Ectodermal cell (in vitro differentiated cells): ENCODE measurements around the gene CD6.

Source experiments
- H3K27ac ChIP-seq: 2 replicates; pipeline ENCODE4 v1.7.0; 2013; ENCODE audit warnings: mild to moderate bottlenecking, low read depth, low read length; ENCODE audit not compliant: insufficient read depth, poor library complexity, severe bottlenecking
- H3K27me3 ChIP-seq: 2 replicates; pipeline ENCODE4 v1.7.0; 2013; ENCODE audit warnings: mild to moderate bottlenecking, low read length; ENCODE audit not compliant: insufficient read depth, control insufficient read depth, poor library complexity, severe bottlenecking
- H3K36me3 ChIP-seq: one replicate; pipeline ENCODE4 v1.7.0; 2013; ENCODE audit warnings: low read length; ENCODE audit not compliant: control insufficient read depth, insufficient read depth
- H3K4me1 ChIP-seq: one replicate; pipeline ENCODE4 v1.7.0; 2013; ENCODE audit warnings: low read length; ENCODE audit not compliant: control insufficient read depth, insufficient read depth
- H3K4me3 ChIP-seq: 2 replicates; pipeline ENCODE4 v1.7.0; 2013; ENCODE audit warnings: low read depth, low read length, control low read depth; ENCODE audit not compliant: insufficient read depth
- H3K9me3 ChIP-seq: 2 replicates; pipeline ENCODE4 v1.7.0; 2013; ENCODE audit warnings: mild to moderate bottlenecking, low read length, moderate library complexity; ENCODE audit not compliant: control insufficient read depth
- WGBS, 2 experiments: methylation state at CpG; one replicate each; pipeline ENCODE4 v1.1.7; 2013; ENCODE audit warnings: missing lambda C conversion rate in 2 of 2; 5-methylcytosine and 5-hydroxymethylcytosine counted together

Gene CD6

GRCh38 chr11:61018059-61018458 lies 46.6 kb downstream of the CD6 start:
- Histone ChIP-seq H3K4me3 (no peak overlapping the region), H3K4me1 (peaks cover 9% of the 10 kb centered on the region), H3K27ac (no peak overlapping the region), H3K27me3 (peaks cover 10% of the 10 kb centered on the region), H3K9me3 (no peaks in the 10 kb centered on the region), H3K36me3 (no peaks in the 10 kb centered on the region)
- 89 to 91% methylated on average over 7 of the region's 7 CpGs for WGBS, 2 experiments

DNA sequence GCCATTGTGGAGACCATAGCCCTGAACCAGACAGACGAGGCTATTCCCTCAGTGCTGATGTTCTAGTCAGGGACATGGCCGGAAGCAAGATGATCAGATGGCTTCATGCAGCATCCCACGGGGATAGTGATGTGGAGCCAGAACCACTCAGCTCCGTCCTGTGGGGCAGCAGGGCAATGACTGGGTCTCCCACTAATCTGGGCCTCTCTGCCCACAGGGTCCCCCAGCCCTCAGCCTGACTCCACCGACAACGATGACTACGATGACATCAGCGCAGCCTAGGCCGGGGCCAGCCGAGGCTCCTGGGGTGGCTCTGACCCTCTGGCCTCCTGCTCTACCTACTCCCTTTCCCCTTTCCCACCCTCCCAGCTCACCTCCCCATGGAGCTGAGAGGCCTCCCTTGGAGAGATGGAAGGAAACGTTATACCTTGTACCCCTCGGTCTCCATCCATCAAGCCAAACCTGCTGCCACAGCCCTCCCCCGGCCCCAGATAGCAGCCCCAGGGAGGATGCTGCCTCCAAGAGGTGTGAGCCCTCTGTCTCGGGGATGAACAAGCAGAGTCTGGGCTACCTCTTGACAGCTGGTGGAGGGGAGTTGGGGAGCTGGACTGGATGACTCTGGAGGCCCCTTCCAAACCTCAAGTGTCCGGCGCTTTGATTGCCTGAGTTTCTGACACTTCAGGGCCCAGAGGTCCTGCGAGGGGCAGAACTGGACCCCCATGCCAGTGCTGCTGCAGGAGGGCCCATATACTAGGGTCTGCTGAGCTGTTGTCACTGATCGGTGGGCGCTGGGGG lies 47.8 kb downstream of the CD6 start:
- Histone ChIP-seq H3K9me3 (no peaks in the 10 kb centered on the region), H3K27ac (no peak overlapping the region), H3K27me3 (peaks cover 5% of the 10 kb centered on the region), H3K36me3 (no peaks in the 10 kb centered on the region), H3K4me1 (peaks cover 9% of the 10 kb centered on the region), H3K4me3 (no peak overlapping the region)
- 89 to 91% methylated on average over 19 of the region's 19 CpGs for WGBS, 2 experiments

DNA sequence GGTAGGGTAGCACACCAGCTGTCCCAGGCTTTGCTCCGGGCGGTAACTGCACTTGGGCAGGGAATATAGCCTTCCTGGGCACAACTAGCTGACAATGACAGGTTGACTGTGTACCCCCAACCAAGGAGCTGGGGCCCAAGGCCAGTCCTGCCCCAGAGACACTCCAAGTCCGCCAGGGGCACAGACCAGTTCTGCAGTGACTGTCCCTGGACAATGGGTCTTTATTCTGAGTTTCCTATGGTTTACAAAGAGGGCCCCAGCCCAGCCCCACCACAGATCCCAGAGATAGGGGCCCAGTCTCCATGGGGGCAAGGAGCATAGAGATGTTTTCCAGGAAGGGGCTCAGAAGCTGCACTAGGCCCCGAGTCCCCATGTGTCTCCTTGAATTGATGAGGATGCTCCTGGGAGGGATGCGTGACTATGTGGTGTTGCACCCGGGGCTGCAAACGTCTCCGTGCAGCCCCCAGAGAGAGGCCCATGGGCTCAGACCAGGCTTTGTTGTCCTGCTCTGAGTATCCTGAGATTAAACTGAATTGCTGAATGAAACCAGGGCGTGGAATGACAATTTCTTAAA lies 48.4 kb downstream of the CD6 start:
- H3K9me3 ChIP-seq, result no peaks in the 10 kb centered on the region
- H3K4me1 ChIP-seq, result peaks cover 9% of the 10 kb centered on the region
- H3K36me3 ChIP-seq, result no peaks in the 10 kb centered on the region
- no peak overlapping the region for H3K4me3 ChIP-seq
- WGBS, 2 experiments, result 92 to 96% methylated on average over 9 of the region's 9 CpGs
- H3K27ac ChIP-seq, result no peak overlapping the region
- H3K27me3 ChIP-seq, result peaks cover 5% of the 10 kb centered on the region

- peaks cover 5% of the 10 kb centered on the region for H3K27me3 ChIP-seq
- H3K9me3 ChIP-seq, result no peaks in the 10 kb centered on the region
- WGBS, 2 experiments, result 93 to 95% methylated on average over 10 of the region's 10 CpGs
- H3K4me1 ChIP-seq, result peaks cover 9% of the 10 kb centered on the region
- H3K36me3 ChIP-seq, result no peaks in the 10 kb centered on the region
- no peak overlapping the region for H3K4me3 ChIP-seq
- H3K27ac ChIP-seq, result no peak overlapping the region
Measured at GRCh38 chr11:61020551-61021235, 49.2 kb downstream of the CD6 start.

DNA sequence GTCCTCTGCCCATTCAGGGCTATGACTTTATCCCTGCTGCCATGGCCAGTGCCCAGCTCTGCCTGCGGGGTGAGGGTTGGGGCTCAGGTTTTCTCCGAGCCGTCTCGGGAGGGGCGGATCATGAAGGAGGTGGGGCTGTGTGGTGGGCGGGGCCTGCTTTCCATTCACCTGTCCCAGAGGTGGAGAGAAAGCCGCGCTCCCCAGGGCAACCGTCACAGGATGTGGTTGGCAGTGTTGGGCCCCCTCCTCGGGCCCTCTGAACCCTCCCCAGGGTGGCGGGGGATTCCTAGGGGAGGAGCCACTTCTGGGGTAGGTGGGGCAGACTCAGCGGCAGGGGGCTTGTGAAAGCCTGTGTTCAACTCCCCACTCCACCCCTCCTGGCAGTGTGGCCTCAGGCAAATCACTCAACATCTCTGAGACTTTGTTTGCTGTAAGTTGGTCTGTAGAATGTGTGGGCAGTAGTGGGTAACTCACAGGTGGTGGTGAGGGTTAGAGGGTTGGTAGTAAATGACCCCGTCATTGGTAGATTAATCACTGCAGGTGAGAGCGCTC lies 50.3 kb downstream of the CD6 start:
- Histone ChIP-seq H3K27ac (no peak overlapping the region), H3K4me1 (peaks cover 9% of the 10 kb centered on the region), H3K36me3 (no peaks in the 10 kb centered on the region), H3K4me3 (no peak overlapping the region), H3K27me3 (peaks cover 5% of the 10 kb centered on the region), H3K9me3 (no peaks in the 10 kb centered on the region)
- WGBS, 2 experiments, result 17 to 19% methylated on average over 14 of the region's 14 CpGs

- peaks cover 9% of the 10 kb centered on the region for H3K4me1 ChIP-seq
- no peaks in the 10 kb centered on the region for H3K36me3 ChIP-seq
- peaks cover 5% of the 10 kb centered on the region for H3K27me3 ChIP-seq
- no peak overlapping the region for H3K4me3 ChIP-seq
- no peak overlapping the region for H3K27ac ChIP-seq
- WGBS, 2 experiments, result 69 to 71% methylated on average over 10 of the region's 10 CpGs
- H3K9me3 ChIP-seq, result no peaks in the 10 kb centered on the region
Measured at GRCh38 chr11:61022311-61023085, 51.0 kb downstream of the CD6 start.

GRCh38 chr11:61023086-61023965 lies 51.8 kb downstream of the CD6 start:
- Histone ChIP-seq H3K9me3 (no peaks in the 10 kb centered on the region), H3K27ac (no peak overlapping the region), H3K4me1 (peaks cover 9% of the 10 kb centered on the region), H3K27me3 (peaks cover 5% of the 10 kb centered on the region), H3K4me3 (no peak overlapping the region), H3K36me3 (no peaks in the 10 kb centered on the region)
- 87 to 89% methylated on average over 18 of the region's 18 CpGs for WGBS, 2 experiments

DNA sequence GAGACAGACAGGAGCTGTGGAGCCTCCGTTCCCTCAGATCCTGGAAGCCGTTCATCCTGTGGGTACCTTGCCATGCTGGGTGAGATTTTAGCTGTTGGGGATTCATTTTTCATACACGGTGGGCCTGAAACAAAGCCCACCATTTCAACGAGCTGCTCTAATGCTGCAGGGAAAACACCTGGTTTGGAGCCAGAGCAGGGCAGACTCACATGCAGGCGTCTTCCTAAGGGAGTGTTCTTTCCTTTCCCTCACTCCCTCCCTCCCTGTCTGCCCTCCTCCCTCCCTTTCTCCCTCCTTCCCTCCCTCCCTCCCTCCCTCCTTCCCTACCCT lies 52.5 kb downstream of the CD6 start:
- no peak overlapping the region for H3K4me3 ChIP-seq
- no peaks in the 10 kb centered on the region for H3K36me3 ChIP-seq
- no peak overlapping the region for H3K27ac ChIP-seq
- H3K9me3 ChIP-seq, result no peaks in the 10 kb centered on the region
- WGBS, 2 experiments, result 73 to 78% methylated on average over 5 of the region's 5 CpGs
- peaks cover 5% of the 10 kb centered on the region for H3K27me3 ChIP-seq
- peaks cover 9% of the 10 kb centered on the region for H3K4me1 ChIP-seq
